Neural cell (in vitro differentiated cells): Measurements from ENCODE around the gene SLC36A2. TPM values are rescaled to one million over a fixed set of nuclear protein-coding genes. Genes with fewer than 3 reads are reported as not detected.

Experiments used
- H2AFZ ChIP-seq: fragments of 200-600, 300-800 bp; sonication (generic), shearing (Covaris generic); 2 replicates; pipeline ENCODE4 v1.6.0; 2014; ENCODE audit warnings: low read depth, mild to moderate bottlenecking, antibody characterized with exemption, low read length, moderate library complexity
- H3F3A ChIP-seq: fragments of 200-600 bp; shearing (Covaris generic); 2 replicates; pipeline ENCODE4 v1.6.1; 2016; ENCODE audit warnings: mild to moderate bottlenecking, moderate library complexity, mixed read lengths, antibody characterized with exemption, low read length; ENCODE audit not compliant: insufficient read depth, poor library complexity, severe bottlenecking
- H3K27ac ChIP-seq: fragments of 200-600, 300-800 bp; sonication (generic), shearing (Covaris generic); 2 replicates; pipeline ENCODE4 v1.5.1; 2014; ENCODE audit warnings: mild to moderate bottlenecking, low read length, moderate library complexity
- H3K27me3 ChIP-seq: fragments of 300-800, 200-600 bp; sonication (generic), shearing (Covaris generic); 2 replicates; pipeline ENCODE4 v1.6.0; 2014; ENCODE audit warnings: mild to moderate bottlenecking, low read depth, low read length, moderate library complexity; ENCODE audit not compliant: insufficient read depth
- H3K36me3 ChIP-seq: fragments of 300-800, 200-600 bp; sonication (generic), shearing (Covaris generic); 2 replicates; pipeline ENCODE4 v1.5.1; 2014; ENCODE audit warnings: mild to moderate bottlenecking, antibody characterized with exemption, low read length, moderate library complexity; ENCODE audit not compliant: insufficient read depth
- H3K4me2 ChIP-seq: fragments of 300-800, 200-600 bp; sonication (generic), shearing (Covaris generic); 2 replicates; pipeline ENCODE4 v1.6.0; 2014; ENCODE audit warnings: mild to moderate bottlenecking, low read length
- H3K4me3 ChIP-seq: fragments of 300-800, 200-600 bp; sonication (generic), shearing (Covaris generic); 2 replicates; pipeline ENCODE4 v1.5.1; 2014; ENCODE audit warnings: mild to moderate bottlenecking, low read length, moderate library complexity
- H3K79me2 ChIP-seq: fragments of 200-600 bp; shearing (Covaris generic); replicated peaks from 2 replicates; pipeline ENCODE4 v1.6.0; 2014; ENCODE audit warnings: mild to moderate bottlenecking, low read length, moderate library complexity; ENCODE audit not compliant: insufficient read depth
- H3K9ac ChIP-seq: fragments of 300-800, 200-600 bp; sonication (generic), shearing (Covaris generic); 2 replicates; pipeline ENCODE4 v1.6.1; 2016; ENCODE audit warnings: mild to moderate bottlenecking, low read length, mixed read lengths
- H3K9me2 ChIP-seq: fragments of 200-600 bp; shearing (Covaris generic); 2 replicates; pipeline ENCODE4 v1.6.1; 2016; ENCODE audit warnings: mild to moderate bottlenecking, low read length, mixed read lengths; ENCODE audit not compliant: insufficient read depth
- H3K9me3 ChIP-seq: fragments of 200-600, 300-800 bp; sonication (generic), shearing (Covaris generic); 2 replicates; pipeline ENCODE4 v1.6.1; 2016; ENCODE audit warnings: mild to moderate bottlenecking, mixed run types, low read length, moderate library complexity, mixed read lengths
- H4K20me1 ChIP-seq: fragments of 200-600 bp; shearing (Covaris generic); 2 replicates; pipeline ENCODE4 v1.6.1; 2016; ENCODE audit warnings: mild to moderate bottlenecking, mixed run types; ENCODE audit not compliant: insufficient read depth
- CTCF ChIP-seq: fragments of 450-650 bp; IDR thresholded peaks from 2 replicates; pipeline ENCODE4 v1.5.1; 2014; ENCODE audit warnings: antibody characterized with exemption, mild to moderate bottlenecking, moderate library complexity; ENCODE audit not compliant: poor library complexity, severe bottlenecking
- EP300 ChIP-seq: fragments of 450-650 bp; conservative IDR thresholded peaks from 2 replicates; pipeline ENCODE4 v1.6.1; 2014; ENCODE audit warnings: antibody characterized with exemption, mild to moderate bottlenecking, moderate library complexity; ENCODE audit not compliant: poor library complexity, severe bottlenecking
- EZH2 ChIP-seq: fragments of 200-600, 300-800 bp; shearing (Covaris generic), sonication (generic); IDR thresholded peaks from 2 replicates; pipeline ENCODE4 v1.6.1; 2014; ENCODE audit warnings: antibody characterized with exemption, low read length, borderline replicate concordance, mild to moderate bottlenecking; ENCODE audit not compliant: insufficient read depth, poor library complexity, severe bottlenecking
- MXI1 ChIP-seq: fragments of 450-650 bp; conservative IDR thresholded peaks from 2 replicates; pipeline ENCODE4 v1.6.1; 2014; ENCODE audit warnings: antibody characterized with exemption, mild to moderate bottlenecking; ENCODE audit not compliant: poor library complexity, severe bottlenecking
- POLR2AphosphoS5 ChIP-seq: IDR thresholded peaks from 2 replicates; pipeline ENCODE4 v1.6.1; 2012
- RAD21 ChIP-seq: fragments of 450-650 bp; conservative IDR thresholded peaks from 2 replicates; pipeline ENCODE4 v1.6.1; 2014; ENCODE audit warnings: antibody characterized with exemption, mild to moderate bottlenecking, moderate library complexity
- REST ChIP-seq: IDR thresholded peaks from 2 replicates; pipeline ENCODE4 v1.6.1; 2012; ENCODE audit warnings: borderline replicate concordance
- SMC3 ChIP-seq: fragments of 450-650 bp; conservative IDR thresholded peaks from 2 replicates; pipeline ENCODE4 v1.6.1; 2014; ENCODE audit warnings: antibody characterized with exemption, mild to moderate bottlenecking, moderate library complexity; ENCODE audit not compliant: poor library complexity
- TAF1 ChIP-seq: IDR thresholded peaks from 2 replicates; pipeline ENCODE4 v1.6.1; 2012; ENCODE audit warnings: low read depth
- polyA plus RNA-seq: library from polyadenylated mRNA; depleted of rRNA; stranded (reverse); fragments of >200 nt; gene quantifications from 2 replicates; pipeline ENCODE4 v1.2.3, GENCODE V29; 2014

The SLC36A2 gene
- polyA plus RNA-seq, 1 donor from 2014 or later, result not detected

- no peak overlapping the region for H3K4me3 ChIP-seq
- H3K36me3 ChIP-seq, result no peaks in the 10 kb centered on the region
- H3K9ac ChIP-seq, result no peak overlapping the region
- no peak overlapping the region for H3K27ac ChIP-seq
- no peaks in the 10 kb centered on the region for H3K9me3 ChIP-seq
- no peaks in the 10 kb centered on the region for H3K27me3 ChIP-seq
- H4K20me1 ChIP-seq, result no peaks in the 10 kb centered on the region
- H3K79me2 ChIP-seq, result no peaks in the 10 kb centered on the region
- H2AFZ ChIP-seq, result no peak overlapping the region
- TF ChIP-seq RAD21 (no peak), REST (no peak), TAF1 (no peak), SMC3 (no peak), POLR2AphosphoS5 (no peak), MXI1 (no peak), EP300 (no peak)
- H3K4me2 ChIP-seq, result no peak overlapping the region
- H3K9me2 ChIP-seq, result no peaks in the 10 kb centered on the region
- H3F3A ChIP-seq, result no peaks in the 10 kb centered on the region
These were observed 52.2 kb downstream of the SLC36A2 start for GRCh38 chr5:151295138-151295537.

- no peaks in the 10 kb centered on the region for H3K27me3 ChIP-seq
- H2AFZ ChIP-seq, result no peak overlapping the region
- TF ChIP-seq RAD21 (no peak), POLR2AphosphoS5 (no peak)
- no peaks in the 10 kb centered on the region for H3K36me3 ChIP-seq
- no peaks in the 10 kb centered on the region for H4K20me1 ChIP-seq
- H3K9ac ChIP-seq, result no peak overlapping the region
- H3K27ac ChIP-seq, result no peak overlapping the region
- H3K9me2 ChIP-seq, result no peaks in the 10 kb centered on the region
- H3K9me3 ChIP-seq, result no peaks in the 10 kb centered on the region
- H3K4me3 ChIP-seq, result no peak overlapping the region
- H3F3A ChIP-seq, result no peaks in the 10 kb centered on the region
- no peak overlapping the region for H3K4me2 ChIP-seq
- H3K79me2 ChIP-seq, result no peaks in the 10 kb centered on the region
These were observed 53.7 kb downstream of the SLC36A2 start for GRCh38 chr5:151293624-151294023.

GRCh38 chr5:151288180-151288579, 59.2 kb downstream of the SLC36A2 start:
- H3K4me3 ChIP-seq, result no peak overlapping the region
- H3K9ac ChIP-seq, result no peak overlapping the region
- H3K36me3 ChIP-seq, result no peaks in the 10 kb centered on the region
- no peak overlapping the region for H2AFZ ChIP-seq
- no peaks in the 10 kb centered on the region for H3F3A ChIP-seq
- H3K79me2 ChIP-seq, result no peaks in the 10 kb centered on the region
- TF ChIP-seq EP300 (no peak), TAF1 (no peak), CTCF (no peak), MXI1 (no peak), POLR2AphosphoS5 (no peak), RAD21 (no peak), SMC3 (no peak), REST (no peak), EZH2 (no peak)
- no peaks in the 10 kb centered on the region for H3K9me3 ChIP-seq
- H3K9me2 ChIP-seq, result no peaks in the 10 kb centered on the region
- no peaks in the 10 kb centered on the region for H3K27me3 ChIP-seq
- no peaks in the 10 kb centered on the region for H4K20me1 ChIP-seq
- no peak overlapping the region for H3K4me2 ChIP-seq
- H3K27ac ChIP-seq, result no peak overlapping the region
